NT2/D1 (cell line): ENCODE results near the gene PLCB4.

Experiments
- SUZ12 ChIP-seq: IDR thresholded peaks from 2 replicates; pipeline ENCODE4 v1.6.1; 2011; ENCODE audit not compliant: insufficient read length, insufficient read depth; ENCODE audit errors: extremely low read depth
- YY1 ChIP-seq: IDR thresholded peaks from 2 replicates; pipeline ENCODE4 v1.6.1; 2011; ENCODE audit not compliant: insufficient read length, insufficient read depth
- ZNF274 ChIP-seq: IDR thresholded peaks from 2 replicates; pipeline ENCODE4 v1.6.1; 2011; ENCODE audit warnings: mild to moderate bottlenecking, low read depth, low read length

- no peak for TF ChIP-seq YY1
- TF ChIP-seq ZNF274 = no peak
- TF ChIP-seq SUZ12 = no peak
Observed at GRCh38 chr20:9070304-9070703, 1.4 kb downstream of the PLCB4 start.
